Adipose tissue (tissue), 3 donors: ENCODE results near the gene FNDC7. TPM values are rescaled to one million over a fixed set of nuclear protein-coding genes. Genes with fewer than 3 reads are reported as not detected.
"Not testable (repeated sequence)": the region's sequence is repeated elsewhere in the genome, so short reads cannot be mapped to it uniquely, and the experiment has no call there.

Source experiments
- H3K27ac ChIP-seq: one replicate; pipeline ENCODE4 v1.5.1; 2013; ENCODE audit warnings: low read depth, low read length
- WGBS, 3 donors: extraction: QIAGEN DNeasy Blood & Tissue Kit; methylation state at CpG; one replicate each; pipeline ENCODE4 v1.1.7; 2013; 5-methylcytosine and 5-hydroxymethylcytosine counted together
- polyA plus RNA-seq, 3 donors: library from polyadenylated mRNA; stranded (reverse); fragments of 200-250 nt; gene quantifications; one replicate each; pipeline ENCODE4 v1.2.3, GENCODE V29; 2013
- donor health status: healthy with polysubstance abuse.
- donor health status: Bipolar disorder and iron deficiency.
- donor health status: healthy.

FNDC7 gene
- polyA plus RNA-seq, 3 donors: not detected

GRCh38 chr1:108780937-108781574, 68.3 kb downstream of the FNDC7 start:
- 78 to 95% (median 94%) methylated on average over 3 of the region's 3 CpGs for WGBS, 3 donors
- H3K27ac ChIP-seq: no peak overlapping the region

GRCh38 chr1:108781575-108781944, 68.9 kb downstream of the FNDC7 start:
- not testable (repeated sequence) for H3K27ac ChIP-seq
- 94 to 100% (median 95%) methylated on average over 1 of the region's 1 CpG for WGBS, 3 donors

- 96% methylated on average over 6 of the region's 6 CpGs for WGBS, 3 donors
- H3K27ac ChIP-seq: no peak overlapping the region
Measured at GRCh38 chr1:108785264-108785663, 72.6 kb downstream of the FNDC7 start.

GRCh38 chr1:108785880-108786279, 73.2 kb downstream of the FNDC7 start:
- WGBS, 3 donors: 97 to 100% (median 98%) methylated on average over 2 of the region's 2 CpGs
- no peak overlapping the region for H3K27ac ChIP-seq

GRCh38 chr1:108791790-108792189, 79.1 kb downstream of the FNDC7 start:
- no peak overlapping the region for H3K27ac ChIP-seq
- WGBS, 3 donors: 94 to 100% (median 97%) methylated on average over 1 of the region's 1 CpG

Other genes with a start within 250 kb of the FNDC7 start
- gene EEIG2, start 152.8 kb upstream of the FNDC7 start, polyA plus RNA-seq: 10 to 100 TPM in 1 of 3 donors, 1 to 10 TPM in 2; 1.8 to 17.5 (median 4.1) TPM
- 1 to 10 TPM; 1.6 to 7.2 (median 5.4) TPM for gene HENMT1, start 51.8 kb upstream of the FNDC7 start, polyA plus RNA-seq
- 10 to 100 TPM; 19.3 to 22.9 (median 21.7) TPM for gene PRPF38B, start 20.6 kb upstream of the FNDC7 start, polyA plus RNA-seq
- 10 to 100 TPM; 15.9 to 27.4 (median 19.2) TPM for gene STXBP3, start 33.8 kb downstream of the FNDC7 start, polyA plus RNA-seq
- gene AKNAD1, start 144.2 kb downstream of the FNDC7 start, polyA plus RNA-seq: under 1 TPM in 2 of 3 donors, not detected in 1; 0.22 to 0.67 TPM
- 1 to 10 TPM in 2 of 3 donors, under 1 TPM in 1; 0.26 to 7.4 (median 1.9) TPM for gene GPSM2, start 164.1 kb downstream of the FNDC7 start, polyA plus RNA-seq